Vagina (tissue), 2 donors: ENCODE measurements around the gene SHMT1.
"Not testable (repeated sequence)": the region's sequence is repeated elsewhere in the genome, so short reads cannot be mapped to it uniquely, and the experiment has no call there.

Source experiments
- CTCF ChIP-seq, 3 experiments: fragments of 450-650 bp in 2 of 3; fragments of 200-600 bp in 1 of 3; sonication (generic) in 1 of 3; IDR thresholded peaks; one replicate each; pipeline ENCODE4 v1.5.1; 2017 to 2019; ENCODE audit warnings: antibody characterized with exemption in 3 of 3, mild to moderate bottlenecking in 2 of 3, moderate library complexity in 2 of 3
- POLR2A ChIP-seq, 2 donors: fragments of 450-650 bp; IDR thresholded peaks; one replicate each; pipeline ENCODE4 v1.6.1; 2017; ENCODE audit warnings: antibody characterized with exemption in 2 of 2, mild to moderate bottlenecking in 2 of 2, moderate library complexity in 2 of 2
- POLR2AphosphoS5 ChIP-seq, 2 donors: sonication (generic); formaldehyde crosslinking; IDR thresholded peaks; one replicate each; pipeline ENCODE4 v1.9.0; 2017; ENCODE audit warnings: antibody characterized with exemption in 2 of 2, mild to moderate bottlenecking in 2 of 2, low read depth in 1 of 2; ENCODE audit not compliant: insufficient read depth in 1 of 2

DNA sequence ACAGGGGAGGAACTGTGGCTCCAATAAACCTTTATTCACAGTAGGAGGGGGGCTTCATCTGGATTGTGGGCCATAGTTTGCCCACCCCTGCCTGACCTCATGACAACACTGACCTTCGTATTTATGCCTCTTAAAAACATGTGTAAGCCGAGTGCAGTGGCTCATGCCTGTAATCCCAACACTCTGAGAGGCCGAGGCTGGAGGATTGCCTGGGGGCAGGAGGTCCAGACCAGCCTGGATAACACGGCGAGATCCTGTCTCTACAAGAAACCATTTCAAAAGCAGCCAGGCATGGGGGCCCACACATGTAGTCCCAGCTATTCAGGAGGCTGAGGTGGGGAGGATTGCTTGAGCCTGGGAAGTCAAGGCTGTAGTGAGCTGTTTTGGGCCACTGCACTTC lies 24.2 kb upstream of the SHMT1 start:
- not testable (repeated sequence) for TF ChIP-seq POLR2AphosphoS5 (IDR thresholded peaks at IDR 0.05; ENCODE audit: insufficient read depth in 1 of 2, low read depth in 1 of 2); CTCF (IDR thresholded peaks at IDR 0.05); POLR2A (IDR thresholded peaks at IDR 0.05)
